ENCODE data around the gene NCS1.

Gene NCS1

DNA sequence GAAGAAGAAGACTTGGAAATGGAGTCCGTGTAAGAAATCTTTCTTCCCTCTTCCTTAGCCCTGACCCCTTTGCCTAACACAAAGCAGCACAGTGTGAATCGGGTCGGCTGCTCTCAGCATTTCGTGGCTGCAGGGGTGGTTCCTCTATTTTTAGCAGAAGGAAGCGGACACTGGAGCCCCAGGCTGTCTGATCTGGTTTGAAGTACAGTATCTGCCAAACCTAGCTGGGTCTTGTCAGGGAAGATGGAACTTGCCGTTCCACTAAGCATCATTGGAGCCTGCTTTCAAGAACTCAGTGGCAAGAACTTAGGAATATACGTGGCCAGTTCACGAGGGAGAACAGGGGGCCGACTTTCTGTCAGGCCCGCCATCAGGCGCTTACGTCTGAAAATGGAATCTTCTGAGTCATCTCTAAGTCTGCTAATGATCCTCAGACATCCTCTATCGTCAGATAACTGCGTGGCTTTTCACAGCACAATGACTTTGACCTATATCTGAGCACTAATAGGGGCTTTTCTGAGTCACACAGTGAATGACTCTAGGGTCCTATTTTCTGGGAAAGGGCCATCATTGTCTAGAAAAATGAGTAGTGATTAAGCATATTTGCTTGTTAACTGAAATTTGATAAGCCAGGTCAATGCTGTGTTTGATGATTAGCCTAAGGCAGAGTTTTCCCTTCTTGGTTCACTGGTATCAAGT is 43.3 kb upstream of the NCS1 start:
- Mint-ChIP-seq H3K4me3 (no peak overlapping the region), H3K9me3 (no peaks in the 10 kb centered on the region), H3K4me1 (peaks cover 60% of the 10 kb centered on the region), H3K27me3 (ENCODE audit: low read depth) (no peaks in the 10 kb centered on the region), H3K27ac (peak overlapping the region; percentile 35 to 80 (median 69)), H3K36me3 (ENCODE audit: low read depth) (peaks cover 55% of the 10 kb centered on the region)
- TF ChIP-seq, protein P1, sequence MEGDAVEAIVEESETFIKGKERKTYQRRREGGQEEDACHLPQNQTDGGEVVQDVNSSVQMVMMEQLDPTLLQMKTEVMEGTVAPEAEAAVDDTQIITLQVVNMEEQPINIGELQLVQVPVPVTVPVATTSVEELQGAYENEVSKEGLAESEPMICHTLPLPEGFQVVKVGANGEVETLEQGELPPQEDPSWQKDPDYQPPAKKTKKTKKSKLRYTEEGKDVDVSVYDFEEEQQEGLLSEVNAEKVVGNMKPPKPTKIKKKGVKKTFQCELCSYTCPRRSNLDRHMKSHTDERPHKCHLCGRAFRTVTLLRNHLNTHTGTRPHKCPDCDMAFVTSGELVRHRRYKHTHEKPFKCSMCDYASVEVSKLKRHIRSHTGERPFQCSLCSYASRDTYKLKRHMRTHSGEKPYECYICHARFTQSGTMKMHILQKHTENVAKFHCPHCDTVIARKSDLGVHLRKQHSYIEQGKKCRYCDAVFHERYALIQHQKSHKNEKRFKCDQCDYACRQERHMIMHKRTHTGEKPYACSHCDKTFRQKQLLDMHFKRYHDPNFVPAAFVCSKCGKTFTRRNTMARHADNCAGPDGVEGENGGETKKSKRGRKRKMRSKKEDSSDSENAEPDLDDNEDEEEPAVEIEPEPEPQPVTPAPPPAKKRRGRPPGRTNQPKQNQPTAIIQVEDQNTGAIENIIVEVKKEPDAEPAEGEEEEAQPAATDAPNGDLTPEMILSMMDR (IDR thresholded peaks at IDR 0.05; ENCODE audit: unreplicated experiment in 3 of 3) = no peak

DNA sequence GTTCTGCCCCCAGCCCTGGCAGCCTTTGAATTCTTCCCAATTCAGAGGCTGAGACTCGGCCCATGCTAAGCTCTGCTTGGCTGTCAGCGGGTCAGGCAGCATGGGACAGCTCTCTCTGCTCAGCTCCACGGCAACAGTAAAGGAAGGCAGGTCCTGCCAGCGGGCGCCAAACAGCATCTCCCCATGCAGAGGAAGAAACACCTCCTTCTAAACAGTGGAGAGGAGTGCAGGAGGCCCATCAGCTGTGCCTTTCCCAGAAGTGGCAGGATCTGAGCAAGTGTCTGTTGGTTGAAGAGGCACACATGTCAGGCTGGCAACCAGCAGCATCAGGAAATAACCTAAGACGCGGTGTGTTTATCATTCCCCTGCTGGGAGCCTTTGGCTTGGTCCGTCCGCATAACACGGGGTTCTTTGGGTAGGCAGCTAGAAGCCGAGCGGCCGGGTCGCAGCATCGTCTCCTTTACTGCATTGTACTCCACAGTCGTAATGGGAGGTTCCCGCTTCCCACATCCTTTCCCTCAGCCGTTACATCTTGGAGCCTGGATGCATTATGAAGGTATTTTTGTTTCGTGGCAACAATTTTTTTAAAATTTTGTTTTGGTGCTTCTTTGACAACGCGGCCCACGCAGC is 42.7 kb upstream of the NCS1 start:
- Mint-ChIP-seq H3K9me3 (no peaks in the 10 kb centered on the region), H3K4me1 (peaks cover 54% of the 10 kb centered on the region), H3K4me3 (no peak overlapping the region), H3K36me3 (ENCODE audit: low read depth) (peaks cover 51% of the 10 kb centered on the region), H3K27me3 (ENCODE audit: low read depth) (no peaks in the 10 kb centered on the region), H3K27ac (peak overlapping the region; percentile 10 to 70 (median 69))
- TF ChIP-seq, protein P1 (IDR thresholded peaks at IDR 0.05; ENCODE audit: unreplicated experiment in 3 of 3) = no peak

DNA sequence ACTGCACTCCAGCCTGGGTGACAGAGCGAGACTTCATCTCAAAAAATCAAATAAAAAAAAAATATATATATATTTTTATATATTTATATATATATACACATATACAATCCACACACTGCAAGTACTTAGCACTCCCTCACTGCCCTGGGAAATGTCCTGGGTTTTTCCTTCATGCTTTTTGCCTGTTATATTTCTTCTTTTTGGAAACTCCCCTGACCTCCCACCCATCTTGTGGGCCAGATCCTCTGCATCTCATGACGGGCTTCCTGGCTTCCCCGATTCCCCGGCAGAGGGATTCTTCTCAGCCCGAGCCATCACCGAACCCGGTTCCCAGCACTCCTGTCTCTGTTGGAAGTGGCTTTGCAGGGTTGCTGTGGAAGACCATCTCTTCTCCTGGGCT is 39.5 kb upstream of the NCS1 start:
- H3K9me3 Mint-ChIP-seq = no peaks in the 10 kb centered on the region
- H3K27ac Mint-ChIP-seq = peak overlapping the region in 2 of 3 experiments; percentile 32 to 42
- H3K4me3 Mint-ChIP-seq = no peak overlapping the region
- peaks cover 55% of the 10 kb centered on the region for H3K4me1 Mint-ChIP-seq
- H3K27me3 Mint-ChIP-seq (ENCODE audit: low read depth) = no peaks in the 10 kb centered on the region
- peaks cover 56% of the 10 kb centered on the region for H3K36me3 Mint-ChIP-seq (ENCODE audit: low read depth)
- TF ChIP-seq, protein P1 (IDR thresholded peaks at IDR 0.05; ENCODE audit: unreplicated experiment in 3 of 3) = no peak

DNA sequence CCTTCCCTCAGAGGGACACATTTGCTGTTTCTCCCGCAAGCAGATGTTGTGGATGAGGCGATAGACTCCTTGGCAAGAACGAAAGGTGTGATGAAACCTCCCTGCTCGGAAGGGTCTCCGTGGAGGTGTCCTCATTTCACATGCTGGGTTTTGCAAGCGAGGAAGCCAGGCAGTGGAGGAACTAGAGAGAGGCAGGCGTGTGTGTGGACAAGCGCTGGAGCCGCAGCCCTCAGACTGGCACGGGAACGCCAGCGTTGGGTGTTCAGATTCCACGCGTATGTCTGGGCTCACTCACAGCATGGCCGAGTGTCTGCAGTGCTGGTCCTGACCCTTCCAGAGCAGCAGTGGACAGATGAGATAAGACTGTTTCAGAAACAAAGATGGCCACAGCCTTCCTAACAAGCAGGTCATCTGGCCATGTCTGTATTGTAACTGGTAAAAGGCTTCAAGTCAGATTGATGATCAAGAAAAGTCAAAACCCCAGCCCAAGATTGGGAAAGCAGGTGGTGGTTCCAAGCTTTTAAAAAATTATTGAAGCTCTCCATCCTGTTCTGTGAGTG is 35.0 kb upstream of the NCS1 start:
- Mint-ChIP-seq H3K27ac (peak overlapping the region; percentile 65 to 86 (median 68)), H3K9me3 (no peaks in the 10 kb centered on the region), H3K27me3 (ENCODE audit: low read depth) (no peaks in the 10 kb centered on the region), H3K36me3 (ENCODE audit: low read depth) (peaks cover 32% of the 10 kb centered on the region), H3K4me3 (peak overlapping the region in 1 of 3 experiments; percentile 55), H3K4me1 (peaks cover 66% of the 10 kb centered on the region)
- TF ChIP-seq, protein P1 (IDR thresholded peaks at IDR 0.05; ENCODE audit: unreplicated experiment in 3 of 3) = no peak

DNA sequence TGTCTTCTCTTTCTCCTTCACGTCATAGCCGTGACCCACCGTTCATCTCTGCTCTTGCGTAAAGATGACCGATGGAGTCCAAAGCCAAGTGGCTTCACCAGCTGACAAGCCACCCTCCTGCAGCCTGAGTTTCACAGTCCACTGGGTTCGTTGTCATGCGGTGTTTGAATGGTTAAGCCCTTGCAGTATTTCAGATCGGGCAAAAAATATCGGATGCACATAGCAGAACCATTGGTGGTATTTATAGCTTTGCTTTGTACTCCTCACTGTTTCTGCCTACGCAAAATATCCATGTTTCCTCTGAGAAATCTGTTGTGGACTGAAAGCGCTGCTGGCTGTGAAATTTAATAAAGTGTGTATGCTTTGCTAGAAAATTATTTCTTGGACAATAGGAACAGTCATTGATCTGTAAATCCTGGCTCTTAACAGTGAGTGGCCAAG is 34.5 kb upstream of the NCS1 start:
- Mint-ChIP-seq H3K27me3 (ENCODE audit: low read depth) (no peaks in the 10 kb centered on the region), H3K4me3 (peak overlapping the region in 1 of 3 experiments; percentile 55), H3K36me3 (ENCODE audit: low read depth) (peaks cover 32% of the 10 kb centered on the region)

More for the DNA sequence above, 34.5 kb upstream of the NCS1 start:
- Mint-ChIP-seq H3K27ac (peak overlapping the region; percentile 65 to 86 (median 68)), H3K4me1 (peaks cover 68% of the 10 kb centered on the region), H3K9me3 (no peaks in the 10 kb centered on the region)
- TF ChIP-seq, protein P1 (IDR thresholded peaks at IDR 0.05; ENCODE audit: unreplicated experiment in 3 of 3) = no peak
